K562 (cell line): ENCODE results near the gene CDCP1. TPM values are rescaled to one million over a fixed set of nuclear protein-coding genes. Genes with fewer than 3 reads are reported as not detected.

Source experiments
- ATAC-seq: fragments of 200-7000 bp; cut with Tn5 transposase; 3 replicates; pipeline ENCODE4 v1.9.1; 2020; ENCODE audit warnings: moderate library complexity
- BruUV-seq: library from RNA; stranded (reverse); fragments of 400-500 nt; replicated peaks from 2 replicates; lab custom pipeline; 2021; lab: Mats Ljungman, UMichigan
- CTCF ChIA-PET: fragments of 300-600 bp; formaldehyde crosslinking; extraction: SDS; loops from one replicate; lab custom pipeline; 2021; ENCODE audit warnings: low intra/inter-chr PET ratio; lab: Yijun Ruan, JAX
- POLR2A ChIA-PET: fragments of 300-600, 350-650 bp; sonication (Branson Sonifier 250); formaldehyde crosslinking; extraction: SDS; loops from one replicate; lab custom pipeline; 2021; ENCODE audit warnings: antibody characterized with exemption, inconsistent platforms; lab: Yijun Ruan, JAX
- DNase-seq, 4 experiments: peaks; one replicate each; pipeline versions ENCODE4 v3.0.0 to v3.0.0-alpha.2; 2011 to 2018; ENCODE audit warnings: low spot score in 3 of 4, mixed read lengths in 3 of 4; ENCODE audit errors: extremely low read depth in 1 of 4
- FAIRE-seq: peaks from 2 replicates; lab custom pipeline; 2011; peaks lifted over from hg19 to GRCh38; lab: Jason Lieb, UNC
- H2AFZ ChIP-seq: 2 replicates; pipeline ENCODE4 v1.6.0; 2011; ENCODE audit warnings: low read depth, low read length, control low read depth, inconsistent platforms
- H3K27ac ChIP-seq: fragments of 200-600 bp; 3 replicates; pipeline ENCODE4 v1.8.0; 2011; ENCODE audit warnings: low read depth, mild to moderate bottlenecking, control low read depth, inconsistent platforms, low read length, moderate library complexity, mixed read lengths; ENCODE audit errors: extremely low read depth
- H3K27me3 ChIP-seq, 2 experiments: fragments of 300-600 bp in 1 of 2; 2 replicates in 1 of 2; 3 replicates in 1 of 2; pipeline versions ENCODE4 v1.6.0 to v1.8.0; 2011; ENCODE audit warnings: inconsistent platforms in 2 of 2, low read length in 2 of 2, mild to moderate bottlenecking in 1 of 2, mixed read lengths in 1 of 2, moderate library complexity in 1 of 2; ENCODE audit not compliant: control insufficient read depth in 2 of 2, insufficient read depth in 2 of 2
- H3K36me3 ChIP-seq: fragments of 300-600 bp; 3 replicates; pipeline ENCODE4 v1.8.0; 2011; ENCODE audit warnings: mild to moderate bottlenecking, low read length, inconsistent platforms; ENCODE audit not compliant: control insufficient read depth, insufficient read depth
- H3K4me1 ChIP-seq, 2 experiments: fragments of 200-600 bp in 1 of 2; replicated peaks in 1 of 2; 2 replicates in 1 of 2; 3 replicates in 1 of 2; pipeline versions ENCODE4 v1.5.1 to v1.8.0; 2011; ENCODE audit warnings: inconsistent platforms in 2 of 2, low read length in 2 of 2, mild to moderate bottlenecking in 1 of 2, mixed read lengths in 1 of 2, moderate library complexity in 1 of 2; ENCODE audit not compliant: control insufficient read depth in 2 of 2, insufficient read depth in 2 of 2
- H3K4me2 ChIP-seq: 2 replicates; pipeline ENCODE4 v1.6.1; 2011; ENCODE audit warnings: low read length, control low read depth, inconsistent platforms, mixed read lengths; ENCODE audit not compliant: insufficient read depth
- H3K4me3 ChIP-seq: fragments of 200-600 bp; sonication (generic), shearing (Covaris generic); 2 replicates; pipeline ENCODE4 v1.5.1; 2016; ENCODE audit warnings: control low read depth, inconsistent platforms
- H3K79me2 ChIP-seq: fragments of 200-600 bp; 3 replicates; pipeline ENCODE4 v1.8.0; 2011; ENCODE audit warnings: low read length, inconsistent platforms; ENCODE audit not compliant: control insufficient read depth, insufficient read depth
- H3K9ac ChIP-seq, 2 experiments: 2 replicates each; pipeline versions ENCODE4 v1.6.0 to v1.6.1; 2011; ENCODE audit warnings: low read depth in 2 of 2, low read length in 2 of 2, control low read depth in 1 of 2, inconsistent platforms in 1 of 2, mild to moderate bottlenecking in 1 of 2, mixed read lengths in 1 of 2; ENCODE audit not compliant: insufficient read depth in 1 of 2
- H3K9me1 ChIP-seq: one replicate; pipeline ENCODE4 v1.6.0; 2011; ENCODE audit warnings: inconsistent platforms, mild to moderate bottlenecking, low read length, moderate library complexity; ENCODE audit not compliant: control insufficient read depth, insufficient read depth
- H3K9me3 ChIP-seq: replicated peaks from 2 replicates; pipeline ENCODE4 v1.5.1; 2011; ENCODE audit warnings: low read depth, low read length, inconsistent platforms; ENCODE audit not compliant: control insufficient read depth, insufficient read depth
- H4K20me1 ChIP-seq: replicated peaks from 2 replicates; pipeline ENCODE4 v1.6.1; 2011; ENCODE audit warnings: low read length, inconsistent platforms, mixed read lengths; ENCODE audit not compliant: control insufficient read depth, insufficient read depth
- BCL6 ChIP-seq: fragments of 250-450 bp; sonication (Bioruptor Pico); IDR thresholded peaks from 2 replicates; pipeline ENCODE4 v1.4.0; 2020
- BRF2 ChIP-seq: IDR thresholded peaks from 3 replicates; pipeline ENCODE4 v1.6.1; 2011; ENCODE audit warnings: borderline replicate concordance, mild to moderate bottlenecking; ENCODE audit not compliant: insufficient read length, insufficient read depth
- EZH2 ChIP-seq: IDR thresholded peaks from 2 replicates; pipeline ENCODE4 v1.6.1; 2012; ENCODE audit warnings: low read depth, mild to moderate bottlenecking, inconsistent platforms, low read length, borderline replicate concordance
- FOXA1 ChIP-seq: fragments of 450-650 bp; IDR thresholded peaks from 2 replicates; pipeline ENCODE4 v1.6.1; 2016; ENCODE audit warnings: mild to moderate bottlenecking, borderline replicate concordance
- HCFC1 ChIP-seq: IDR thresholded peaks from 2 replicates; pipeline ENCODE4 v1.6.1; 2012; ENCODE audit warnings: low read depth, low read length, improper control_type of control experiment
- HMBOX1 ChIP-seq: sonication (generic); IDR thresholded peaks from 2 replicates; pipeline ENCODE4 v1.6.1; 2016
- L3MBTL2 ChIP-seq: fragments of 450-650 bp; IDR thresholded peaks from 2 replicates; pipeline ENCODE4 v1.6.1; 2016; ENCODE audit warnings: mild to moderate bottlenecking, moderate library complexity
- NFXL1 ChIP-seq: fragments of 450-650 bp; formaldehyde crosslinking; IDR thresholded peaks from 2 replicates; pipeline ENCODE4 v1.4.0; 2021; ENCODE audit warnings: mild to moderate bottlenecking
- POLR2H ChIP-seq: IDR thresholded peaks from 2 replicates; pipeline ENCODE4 v1.6.1; 2016; ENCODE audit warnings: missing genetic modification characterization, low read depth, mild to moderate bottlenecking, control low read depth, missing compliant biosample characterization, moderate library complexity
- RAD51 ChIP-seq: fragments of 450-650 bp; IDR thresholded peaks from 2 replicates; pipeline ENCODE4 v1.7.1; 2016; ENCODE audit warnings: low read depth, mild to moderate bottlenecking, borderline replicate concordance
- RBM25 ChIP-seq: fragments of 200-400 bp; formaldehyde crosslinking; IDR thresholded peaks from 2 replicates; pipeline ENCODE4 v1.6.1; 2018; ENCODE audit warnings: low read length, low read depth, moderate library complexity; ENCODE audit not compliant: severe bottlenecking
- RFX7 ChIP-seq: fragments of 250-450 bp; sonication (Bioruptor Pico); IDR thresholded peaks from 2 replicates; pipeline ENCODE4 v1.5.1; 2021; ENCODE audit warnings: mild to moderate bottlenecking
- SLC30A9 ChIP-seq: fragments of 250-450 bp; sonication (Bioruptor Pico); IDR thresholded peaks from 2 replicates; pipeline ENCODE4 v1.8.0; 2022; ENCODE audit warnings: mild to moderate bottlenecking, moderate library complexity
- SPI1 ChIP-seq: IDR thresholded peaks from 2 replicates; pipeline ENCODE4 v1.6.1; 2011; ENCODE audit warnings: low read depth, low read length, control low read depth, borderline replicate concordance
- ZC3H8 ChIP-seq: fragments of 450-650 bp; IDR thresholded peaks from 2 replicates; pipeline ENCODE4 v1.6.1; 2017
- ZNF324 ChIP-seq: fragments of 250-450 bp; sonication (Bioruptor Pico); IDR thresholded peaks from 2 replicates; pipeline ENCODE4 v1.4.0; 2020; ENCODE audit warnings: mild to moderate bottlenecking
- ZNF75A ChIP-seq: fragments of 450-650 bp; formaldehyde crosslinking; IDR thresholded peaks from 2 replicates; pipeline ENCODE4 v1.4.0; 2020; ENCODE audit warnings: mild to moderate bottlenecking
- ZSCAN29 ChIP-seq: fragments of 450-650 bp; IDR thresholded peaks from 2 replicates; pipeline ENCODE4 v1.6.1; 2017
- WGBS: fragments of 100-300 bp; shearing (Covaris generic); methylation state at CpG from one replicate; pipeline ENCODE4 v1.1.6; 2016; ENCODE audit warnings: low coverage, mixed read lengths; ENCODE audit not compliant: insufficient coverage; ENCODE audit errors: missing lambda C conversion rate; 5-methylcytosine and 5-hydroxymethylcytosine counted together
- in situ Hi-C: fragments of 300-500 bp; cut with MboI; formaldehyde crosslinking; loops from 4 replicates; pipeline ENCODE4 v1.15.0; 2018; ENCODE audit warnings: inconsistent platforms, mixed read lengths
- intact Hi-C: fragments of 100-400 bp; cut with micrococcal nuclease; formaldehyde crosslinking; loops from 2 replicates; pipeline ENCODE4 v1.14.2; 2022
- polyA plus RNA-seq, 8 experiments: library from polyadenylated mRNA; depleted of rRNA in 4 of 8; stranded (reverse) in 5 of 8; unstranded in 3 of 8; fragments of >200 nt; fragmentation: Nextera tagmentation in 2 of 8; fragmentation: Illumina TruSeq in 1 of 8; extraction: Ambion mirVana in 2 of 8; extraction: Trizol in 1 of 8; gene quantifications; 2 replicates each; pipeline versions ENCODE4 v1.2.1 to v1.2.3, GENCODE V29; 2011 to 2014; ENCODE audit warnings: inconsistent platforms in 1 of 8, missing spikeins in 1 of 8
- total RNA-seq, 7 experiments: library from RNA; depleted of rRNA in 6 of 7; stranded (reverse); fragments of >200 nt in 6 of 7; fragmentation: Illumina TruSeq in 2 of 7; extraction: Trizol in 2 of 7; gene quantifications; 2 replicates each; pipeline versions ENCODE4 v1.2.1 to v1.2.3, GENCODE V29; 2011 to 2021; ENCODE audit warnings: low replicate concordance in 1 of 7
- TF ChIP-seq, protein P1 (sequence below): fragments of 250-450 bp; sonication (Bioruptor Pico); IDR thresholded peaks from 2 replicates; pipeline ENCODE4 v1.8.0; 2022; ENCODE audit warnings: moderate library complexity, mild to moderate bottlenecking, inconsistent platforms

The CDCP1 gene
- total and polyA plus RNA-seq, 9 of the 15 experiments (the other 6 are each of a cell fraction or from before 2014, with no cell fraction given), result 3.9 to 16.4 (median 5.2) TPM

GRCh38 chr3:45191424-45191823 lies 45.2 kb upstream of the CDCP1 start:
- Histone ChIP-seq H3K36me3 (no peaks in the 10 kb centered on the region), H4K20me1 (no peaks in the 10 kb centered on the region), H3K4me2 (no peak overlapping the region; the same call in 1 of the 2 replicates), H3K27me3 (no peaks in the 10 kb centered on the region), H3K9me3 (no peaks in the 10 kb centered on the region), H3K4me1 (no peaks in the 10 kb centered on the region; a peak in 2 of 5 replicates), H3K27ac (no peak overlapping the region), H3K9ac (no peak overlapping the region; a peak in 1 of 4 replicates), H3K79me2 (no peaks in the 10 kb centered on the region), H3K9me1 (peaks cover 6% of the 10 kb centered on the region), H2AFZ (peak overlapping the region; percentile 35), H3K4me3 (no peak overlapping the region)
- in situ Hi-C loops (no loop called here), intact Hi-C loops (no loop called here)
- DNase-seq (no peak), ATAC-seq (peak; percentile 51), FAIRE-seq (no peak)
- CTCF ChIA-PET, result no interaction called here
- POLR2A ChIA-PET, result interaction anchor here (0.6 to 1.1 kb wide), 5 partner anchors 15 to 805 kb away, joined by 3 to 4 read pairs (median 3); no protein-coding TSS in a partner anchor
- 53% methylated on average over 4 of the region's 4 CpGs for WGBS
- BruUV-seq, result no TSS peak
- 0 out of 2 replicates have a peak, but pooled peaks have one; percentile 7 for TF ChIP-seq L3MBTL2
- TF ChIP-seq EZH2, result no peak
- TF ChIP-seq HMBOX1, result peak; percentile 63
- no peak for TF ChIP-seq ZNF324 (CRISPR knock-in tag)
- no peak for TF ChIP-seq RAD51
- TF ChIP-seq FOXA1, result no peak
- no peak for TF ChIP-seq BRF2
- no peak for TF ChIP-seq NFXL1 (CRISPR knock-in tag)
- TF ChIP-seq, protein P1, sequence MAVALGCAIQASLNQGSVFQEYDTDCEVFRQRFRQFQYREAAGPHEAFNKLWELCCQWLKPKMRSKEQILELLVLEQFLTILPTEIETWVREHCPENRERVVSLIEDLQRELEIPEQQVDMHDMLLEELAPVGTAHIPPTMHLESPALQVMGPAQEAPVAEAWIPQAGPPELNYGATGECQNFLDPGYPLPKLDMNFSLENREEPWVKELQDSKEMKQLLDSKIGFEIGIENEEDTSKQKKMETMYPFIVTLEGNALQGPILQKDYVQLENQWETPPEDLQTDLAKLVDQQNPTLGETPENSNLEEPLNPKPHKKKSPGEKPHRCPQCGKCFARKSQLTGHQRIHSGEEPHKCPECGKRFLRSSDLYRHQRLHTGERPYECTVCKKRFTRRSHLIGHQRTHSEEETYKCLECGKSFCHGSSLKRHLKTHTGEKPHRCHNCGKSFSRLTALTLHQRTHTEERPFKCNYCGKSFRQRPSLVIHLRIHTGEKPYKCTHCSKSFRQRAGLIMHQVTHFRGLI (CRISPR knock-in tag), result no peak
- TF ChIP-seq RFX7 (CRISPR knock-in tag), result no peak
- no peak for TF ChIP-seq SLC30A9
- no peak for TF ChIP-seq ZSCAN29
- TF ChIP-seq HCFC1, result no peak
- TF ChIP-seq ZC3H8, result no peak
- peak; percentile 94 for TF ChIP-seq SPI1
- TF ChIP-seq POLR2H, result no peak
- TF ChIP-seq RBM25, result no peak
- no peak for TF ChIP-seq ZNF75A (CRISPR knock-in tag)
- TF ChIP-seq BCL6, result no peak
